Measurements from ENCODE around the gene FAM120C.

The FAM120C gene, protein sequence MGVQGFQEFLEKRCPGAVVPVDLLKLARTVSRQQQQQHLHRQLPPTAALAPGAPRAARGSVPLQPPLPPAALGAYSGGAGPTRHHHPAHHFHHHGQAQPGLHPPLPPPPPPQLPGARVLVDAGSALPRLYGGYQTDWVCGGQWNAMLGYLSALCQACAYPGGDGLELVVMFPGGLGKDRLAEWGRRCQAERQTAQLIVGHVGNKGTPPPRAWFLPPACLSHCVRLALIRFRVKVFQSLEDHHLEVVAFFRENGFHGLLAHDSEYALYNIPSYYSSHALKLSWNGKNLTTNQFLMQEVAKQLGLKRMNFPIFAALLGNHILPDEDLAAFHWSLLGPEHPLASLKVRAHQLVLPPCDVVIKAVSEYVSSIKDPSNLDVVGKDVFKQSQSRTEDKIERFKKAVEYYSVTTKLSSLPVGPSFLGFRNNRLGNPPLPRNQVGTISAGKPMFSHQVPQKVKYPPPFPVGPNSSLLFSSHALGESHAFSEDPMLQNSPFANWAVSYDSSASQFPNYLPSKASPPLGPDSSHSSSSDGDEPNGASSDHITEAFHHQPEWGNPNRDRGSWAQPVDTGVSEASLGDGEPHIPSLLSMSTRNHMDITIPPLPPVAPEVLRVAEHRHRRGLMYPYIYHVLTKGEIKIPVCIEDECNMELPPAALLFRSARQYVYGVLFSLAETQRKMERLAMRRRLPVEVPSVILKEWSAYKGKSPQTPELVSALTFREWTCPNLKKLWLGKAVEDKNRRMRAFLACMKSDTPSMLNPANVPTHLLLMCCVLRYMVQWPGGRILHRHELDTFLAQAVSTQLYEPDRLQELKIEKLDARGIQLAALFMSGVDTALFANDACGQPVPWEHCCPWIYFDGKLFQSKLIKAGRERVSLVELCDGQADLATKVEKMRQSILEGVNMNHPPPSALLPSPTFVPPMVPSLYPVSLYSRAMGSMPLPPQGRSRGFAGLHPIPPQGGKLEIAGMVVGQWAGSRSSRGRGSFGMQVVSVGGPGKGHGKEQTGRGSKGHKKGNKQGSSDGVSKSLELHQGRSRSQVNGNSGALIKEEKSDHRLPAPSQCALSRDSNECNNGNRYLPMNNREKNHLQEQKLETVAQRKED

DNA sequence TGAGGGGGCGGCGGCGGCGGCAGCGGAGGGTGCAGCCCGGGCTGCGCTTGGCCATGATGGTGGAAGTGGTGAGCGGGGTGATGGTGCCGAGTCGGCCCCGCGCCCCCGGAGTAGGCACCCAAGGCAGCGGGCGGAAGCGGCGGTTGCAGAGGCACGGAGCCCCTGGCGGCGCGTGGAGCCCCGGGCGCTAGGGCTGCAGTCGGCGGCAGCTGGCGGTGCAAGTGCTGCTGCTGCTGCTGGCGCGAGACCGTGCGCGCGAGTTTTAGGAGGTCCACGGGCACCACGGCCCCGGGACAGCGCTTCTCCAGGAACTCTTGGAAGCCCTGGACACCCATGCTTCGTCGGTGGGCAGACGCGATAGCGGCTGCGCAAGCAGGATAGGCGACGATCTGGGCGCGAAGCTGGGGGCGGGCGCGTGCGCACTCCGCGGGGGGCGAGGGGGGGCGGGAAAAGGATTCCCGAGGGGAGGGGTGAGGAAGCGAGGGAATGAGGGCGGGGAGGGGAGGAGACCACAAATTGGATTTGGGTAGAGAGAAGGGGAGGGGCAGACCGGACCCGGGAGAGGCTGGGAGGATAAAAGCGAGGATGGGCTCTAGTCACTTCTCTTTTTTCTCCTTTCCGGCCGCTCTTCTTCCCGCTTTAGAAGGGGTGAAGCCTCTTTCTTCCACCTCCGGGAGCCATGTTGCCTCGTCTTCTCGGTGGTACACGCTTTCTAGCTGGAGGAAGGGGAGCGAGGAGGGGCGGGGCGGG, at the start of gene FAM120C:
Gene FAM120C, minus strand, starts transcription at position 391 of the 750 bp plus-strand sequence. Its CDS starts 56 bp downstream, at position 335.
- DNase-seq = peak; percentile 74

DNA sequence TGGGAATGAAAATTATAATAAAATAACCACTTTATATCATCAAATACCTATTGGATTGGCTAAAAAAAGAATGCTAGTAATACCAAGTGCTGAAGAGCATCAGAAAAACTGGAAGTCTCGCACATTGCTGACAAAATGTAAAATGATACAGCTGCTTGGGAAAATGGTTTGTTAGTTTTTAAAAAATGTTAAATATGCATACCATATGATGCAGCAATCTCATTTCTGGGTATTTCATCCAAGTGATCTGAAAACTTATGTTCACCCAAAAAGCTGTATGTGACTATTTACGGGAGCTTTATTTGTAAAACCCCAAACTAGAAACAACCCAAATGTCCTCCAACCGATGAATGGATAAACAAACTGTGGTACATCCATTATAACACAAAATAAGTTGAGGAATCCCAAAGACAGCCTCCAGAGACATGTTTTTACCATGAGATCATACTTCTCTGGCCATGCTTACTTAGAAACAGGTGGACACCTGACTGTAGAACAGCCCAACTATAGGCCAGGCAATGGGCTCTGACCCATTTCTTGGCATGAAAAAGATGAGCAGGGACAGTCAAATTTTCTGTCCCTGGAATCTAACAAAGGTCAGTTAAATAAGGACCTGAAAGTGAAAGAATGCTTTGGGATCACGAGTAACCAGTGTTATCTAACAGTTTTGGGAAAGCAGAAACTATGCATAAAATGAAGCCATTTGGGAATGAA, 47.5 kb upstream of the FAM120C start:
- no peak for DNase-seq

GRCh38 chrX:54223581-54223980, 40.5 kb upstream of the FAM120C start:
- DNase-seq = no peak

DNA sequence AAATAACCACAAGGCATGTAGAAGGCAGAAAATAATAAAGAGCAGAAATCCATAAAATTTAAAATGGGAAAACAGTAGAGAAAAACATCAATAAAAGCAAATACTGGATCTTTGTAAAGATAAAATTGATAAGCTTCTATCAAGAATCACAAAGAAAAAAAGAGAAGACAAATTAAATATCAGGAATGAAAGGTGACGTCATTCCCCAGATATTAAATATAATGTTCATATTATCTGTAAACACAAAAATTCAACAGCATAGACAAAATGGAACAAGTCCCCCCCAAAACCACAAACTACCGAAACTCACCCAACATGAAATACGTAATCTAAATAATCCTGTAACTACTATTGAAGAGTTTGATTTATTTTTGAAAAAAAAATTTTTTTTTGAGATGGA, 30.5 kb upstream of the FAM120C start:
- DNase-seq = no peak

DNA sequence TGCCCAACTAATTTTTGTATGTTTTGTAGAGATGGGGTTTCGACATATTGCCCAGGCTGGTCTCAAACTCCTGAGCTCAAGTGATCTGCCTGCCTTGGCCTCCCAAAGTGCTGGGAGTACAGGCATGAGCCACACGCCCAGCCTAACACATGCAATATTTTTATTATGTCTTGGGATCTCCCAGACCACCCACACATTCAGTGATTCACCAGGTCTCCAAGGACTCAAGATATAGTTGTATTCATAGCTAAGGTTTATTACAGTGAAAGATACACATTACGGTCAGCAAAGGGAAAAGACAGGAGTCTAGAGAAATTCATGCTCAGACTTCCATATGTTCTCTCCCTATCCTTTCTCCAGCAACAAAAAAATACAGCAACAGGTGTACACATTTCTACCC, 25.5 kb upstream of the FAM120C start:
- DNase-seq = no peak

GRCh38 chrX:54198262-54198661, 15.2 kb upstream of the FAM120C start:
- no peak for DNase-seq

GRCh38 chrX:54194982-54195588, 12.0 kb upstream of the FAM120C start:
- DNase-seq = no peak

- no peak for DNase-seq
Observed at GRCh38 chrX:54193085-54193821, 10.2 kb upstream of the FAM120C start.

DNA sequence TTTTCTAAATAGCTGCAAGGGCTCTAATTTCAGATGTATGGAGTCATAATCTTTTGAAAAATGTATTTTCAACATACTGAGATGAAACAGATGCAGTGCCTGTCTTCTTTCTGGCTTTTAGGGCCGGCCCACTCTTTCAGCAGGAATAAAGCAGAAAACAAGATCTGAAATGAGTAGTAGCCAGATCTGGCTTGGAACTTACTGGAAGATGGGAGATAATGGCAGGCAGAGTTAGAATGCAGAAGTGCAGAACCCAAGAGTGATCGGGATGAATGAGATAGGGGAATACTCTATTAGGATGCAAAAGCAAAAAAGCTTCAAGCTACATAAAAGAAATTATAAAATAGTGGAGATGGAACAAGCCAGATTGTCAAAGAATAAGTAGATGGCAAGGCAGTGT, 1.4 kb upstream of the FAM120C start:
- DNase-seq = no peak

- peak; percentile 78 for DNase-seq
Observed at GRCh38 chrX:54182194-54182863, 725 bp downstream of the FAM120C start.

GRCh38 chrX:54181202-54181953, 1.7 kb downstream of the FAM120C start:
- no peak for DNase-seq

DNA sequence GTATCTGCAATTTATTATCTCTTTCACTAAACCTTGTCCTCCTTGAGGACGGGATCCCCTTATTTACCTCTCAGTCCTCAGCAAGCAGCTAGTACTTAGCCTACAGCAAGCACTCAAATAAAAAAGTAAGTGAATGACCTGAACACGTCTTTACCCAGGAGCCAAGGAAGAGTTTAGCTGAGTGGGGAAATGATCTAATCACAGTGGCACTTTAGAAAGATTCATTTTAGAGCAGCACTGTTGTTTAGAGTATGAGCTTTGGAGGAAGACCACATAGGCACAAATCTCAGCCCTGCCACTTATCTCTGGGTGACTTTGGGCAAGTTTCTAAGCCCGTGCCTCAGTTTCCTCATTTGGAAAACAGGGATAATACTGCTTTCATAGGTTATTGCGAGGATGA, 2.7 kb downstream of the FAM120C start:
- DNase-seq = no peak

DNA sequence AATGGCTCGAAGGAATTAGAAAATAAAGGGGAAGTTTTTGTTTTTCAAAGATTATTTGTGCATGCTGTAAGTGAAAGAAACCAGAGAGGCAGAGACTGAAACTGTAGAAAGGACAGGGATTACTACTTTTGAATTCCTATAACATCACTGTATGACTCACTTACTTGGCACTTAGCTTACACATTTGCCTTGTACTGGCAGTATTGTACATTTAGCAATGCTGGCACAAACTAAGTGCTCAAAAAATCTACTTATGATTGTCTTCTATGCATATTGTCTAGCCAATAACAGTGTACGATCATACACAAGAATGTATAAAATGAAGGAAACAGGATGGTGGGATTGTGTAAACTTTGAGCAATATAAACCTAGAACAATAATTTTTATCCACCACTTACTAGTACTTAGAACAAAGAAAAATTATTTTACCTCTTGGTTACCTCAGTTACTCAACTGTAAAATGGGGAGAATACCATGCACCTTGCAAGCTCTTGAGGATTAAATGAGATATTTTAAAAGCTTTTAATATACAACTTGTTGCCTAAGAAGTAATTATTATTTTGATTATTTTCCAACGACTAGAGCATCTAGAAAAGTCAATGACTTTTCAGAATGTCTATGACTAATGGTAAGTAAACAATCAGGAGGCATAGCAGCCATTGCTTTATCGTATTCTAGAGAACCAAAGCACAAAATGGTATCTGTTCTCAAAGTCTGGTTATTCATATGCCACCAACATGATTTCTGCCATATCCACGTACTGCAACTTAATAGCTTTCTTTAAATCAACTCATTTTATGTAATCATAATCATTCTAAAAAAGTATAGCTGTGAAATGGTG, 4.7 kb downstream of the FAM120C start:
- peak; percentile 43 for DNase-seq

GRCh38 chrX:54177306-54177705, 5.7 kb downstream of the FAM120C start:
- no peak for DNase-seq

GRCh38 chrX:54173791-54174190, 9.3 kb downstream of the FAM120C start:
- no peak for DNase-seq

DNA sequence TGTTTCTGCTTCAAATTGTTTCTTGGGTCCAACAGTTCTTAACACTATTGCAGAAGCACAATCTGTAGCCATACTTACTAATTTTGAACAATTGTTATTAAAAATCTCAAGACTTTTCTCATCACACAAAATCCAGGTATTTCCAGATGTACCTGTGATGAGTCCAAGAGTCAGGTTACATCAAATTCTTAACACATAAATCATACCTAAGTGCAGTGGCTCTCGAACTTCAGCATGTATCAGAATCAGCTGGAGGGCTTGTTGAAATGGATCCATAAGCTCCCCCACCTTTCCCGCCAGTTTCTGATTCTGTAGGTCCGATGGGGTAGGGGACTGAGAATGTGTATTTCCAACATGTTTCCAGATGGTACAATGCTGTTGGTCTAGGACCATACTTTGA, 10.6 kb downstream of the FAM120C start:
- no peak for DNase-seq

GRCh38 chrX:54171527-54172250, 11.4 kb downstream of the FAM120C start:
- no peak for DNase-seq

GRCh38 chrX:54171091-54171490, 12.0 kb downstream of the FAM120C start:
- DNase-seq = no peak

All from activated CD4-positive, alpha-beta T cell treated with anti-CD3 and anti-CD28 coated beads, Interleukin-10, Interleukin-2, amounts not matched to agents 100 ng/mL and 50 ng/mL, durations not matched to agents 16 hours and 8 hours (primary cell).